Loucy (cell line): ENCODE measurements around the gene BOD1L1.
A peak's percentile ranks its signal among the peaks of the same experiment; 100 is the strongest.

Experiments
- H2AFZ ChIP-seq: fragments of 200-600 bp; sonication (generic); 2 replicates; pipeline ENCODE4 v1.6.0; 2016; ENCODE audit warnings: antibody characterized with exemption, mild to moderate bottlenecking, low read length, moderate library complexity
- H3F3A ChIP-seq: fragments of 200-600 bp; 2 replicates; pipeline ENCODE4 v1.6.0; 2016; ENCODE audit warnings: antibody characterized with exemption, low read depth, mild to moderate bottlenecking
- H3K27me3 ChIP-seq: fragments of 200-600 bp; sonication (generic); 2 replicates; pipeline ENCODE4 v1.6.1; 2014; ENCODE audit warnings: low read length, mild to moderate bottlenecking; ENCODE audit not compliant: insufficient read depth, poor library complexity, severe bottlenecking
- H3K36me3 ChIP-seq: fragments of 200-600 bp; sonication (generic); 2 replicates; pipeline ENCODE4 v1.6.1; 2016; ENCODE audit warnings: low read length; ENCODE audit not compliant: insufficient read depth
- H3K4me1 ChIP-seq: fragments of 200-600 bp; sonication (generic); 2 replicates; pipeline ENCODE4 v1.5.1; 2014; ENCODE audit warnings: low read length, mild to moderate bottlenecking; ENCODE audit not compliant: insufficient read depth, poor library complexity, severe bottlenecking
- H3K4me2 ChIP-seq: fragments of 200-600 bp; sonication (generic); 2 replicates; pipeline ENCODE4 v1.6.0; 2014; ENCODE audit warnings: antibody characterized with exemption, low read length, low read depth, mild to moderate bottlenecking; ENCODE audit not compliant: poor library complexity, severe bottlenecking
- H3K4me3 ChIP-seq: fragments of 200-600 bp; sonication (generic); 2 replicates; pipeline ENCODE4 v1.5.1; 2014; ENCODE audit warnings: low read length, mild to moderate bottlenecking, mixed read lengths; ENCODE audit not compliant: poor library complexity, severe bottlenecking
- H3K79me2 ChIP-seq: fragments of 200-600 bp; sonication (generic); 2 replicates; pipeline ENCODE4 v1.6.1; 2014; ENCODE audit warnings: low read length; ENCODE audit not compliant: insufficient read depth
- H3K9ac ChIP-seq: fragments of 200-600 bp; sonication (generic); 2 replicates; pipeline ENCODE4 v1.6.0; 2014; ENCODE audit warnings: mild to moderate bottlenecking, low read depth, low read length, moderate library complexity; ENCODE audit not compliant: poor library complexity, severe bottlenecking
- H3K9me2 ChIP-seq: fragments of 200-600 bp; sonication (generic); replicated peaks from 2 replicates; pipeline ENCODE4 v1.6.1; 2016; ENCODE audit warnings: low read depth, low read length, mixed read lengths
- H3K9me3 ChIP-seq: fragments of 200-600 bp; sonication (generic); 2 replicates; pipeline ENCODE4 v1.6.1; 2014; ENCODE audit warnings: mild to moderate bottlenecking, antibody characterized with exemption, low read length, low read depth; ENCODE audit not compliant: insufficient read depth
- H4K20me1 ChIP-seq: fragments of 200-600 bp; sonication (generic); 2 replicates; pipeline ENCODE4 v1.6.0; 2014; ENCODE audit warnings: antibody characterized with exemption, low read length, mild to moderate bottlenecking; ENCODE audit not compliant: insufficient read depth, poor library complexity, severe bottlenecking
- CTCF ChIP-seq: fragments of 200-600 bp; sonication (generic); conservative IDR thresholded peaks from 2 replicates; pipeline ENCODE4 v1.5.1; 2014; ENCODE audit warnings: mild to moderate bottlenecking, antibody characterized with exemption, low read length
- EZH2phosphoT487 ChIP-seq: fragments of 200-600 bp; IDR thresholded peaks from 2 replicates; pipeline ENCODE4 v1.6.1; 2018; ENCODE audit warnings: antibody characterized with exemption, mild to moderate bottlenecking, moderate library complexity, borderline replicate concordance

Gene BOD1L1

GRCh38 chr4:13633671-13634070 is 6.1 kb upstream of the BOD1L1 start:
- Histone ChIP-seq H3K4me3 (no peak overlapping the region), H2AFZ (no peak overlapping the region), H4K20me1 (no peaks in the 10 kb centered on the region), H3K9me2 (no peaks in the 10 kb centered on the region), H3F3A (no peaks in the 10 kb centered on the region), H3K9me3 (no peaks in the 10 kb centered on the region), H3K9ac (no peak overlapping the region), H3K27me3 (peaks cover 9% of the 10 kb centered on the region), H3K36me3 (no peaks in the 10 kb centered on the region), H3K79me2 (no peaks in the 10 kb centered on the region), H3K4me1 (no peaks in the 10 kb centered on the region), H3K4me2 (no peak overlapping the region)
- no peak for TF ChIP-seq CTCF
- no peak for TF ChIP-seq EZH2phosphoT487

GRCh38 chr4:13627178-13627605 is 333 bp downstream of the BOD1L1 start:
- Histone ChIP-seq H3K36me3 (no peaks in the 10 kb centered on the region), H3K9me2 (no peaks in the 10 kb centered on the region), H2AFZ (peak overlapping the region; percentile 98), H3F3A (no peaks in the 10 kb centered on the region), H3K9me3 (no peaks in the 10 kb centered on the region), H3K9ac (peak overlapping the region; percentile 94), H4K20me1 (peaks cover 36% of the 10 kb centered on the region), H3K4me3 (peak overlapping the region; percentile 81), H3K4me2 (peak overlapping the region; percentile 89), H3K4me1 (peaks cover 16% of the 10 kb centered on the region), H3K79me2 (peaks cover 55% of the 10 kb centered on the region), H3K27me3 (no peaks in the 10 kb centered on the region)
- TF ChIP-seq CTCF = no peak
- TF ChIP-seq EZH2phosphoT487 = no peak

- H3K9ac ChIP-seq = peak overlapping the region; percentile 94
- H3K79me2 ChIP-seq = peaks cover 59% of the 10 kb centered on the region
- no peaks in the 10 kb centered on the region for H3K27me3 ChIP-seq
- H3K4me1 ChIP-seq = peaks cover 16% of the 10 kb centered on the region
- peaks cover 36% of the 10 kb centered on the region for H4K20me1 ChIP-seq
- H3F3A ChIP-seq = no peaks in the 10 kb centered on the region
- TF ChIP-seq CTCF (no peak), EZH2phosphoT487 (no peak)
- H2AFZ ChIP-seq = no peak overlapping the region
- peak overlapping the region; percentile 81 for H3K4me3 ChIP-seq
- no peaks in the 10 kb centered on the region for H3K9me3 ChIP-seq
- no peaks in the 10 kb centered on the region for H3K9me2 ChIP-seq
- no peaks in the 10 kb centered on the region for H3K36me3 ChIP-seq
- peak overlapping the region; percentile 89 for H3K4me2 ChIP-seq
Measured at GRCh38 chr4:13626492-13627177, 890 bp downstream of the BOD1L1 start.
